ENCODE measurements around the gene BTBD18.
A peak's percentile ranks its signal among the peaks of the same experiment; 100 is the strongest.

BTBD18 gene

GRCh38 chr11:57751676-57752253 lies at the start of gene BTBD18:
Gene BTBD18 (minus strand): TSS chr11:57751819. CDS start chr11:57751188, 631 bp downstream.
- peak within 1 kb of the TSS in 1 of 5 donors; percentile 23 for H3K9ac ChIP-seq (ENCODE audit: low read length in 5 of 5)

GRCh38 chr11:57801183-57801485 lies 49.5 kb upstream of the BTBD18 start:
- Histone ChIP-seq H3K27ac (ENCODE audit: low read depth, low read length) (peak overlapping the region; percentile 16), H3K9me3 (ENCODE audit: control insufficient read depth in 5 of 5, low read length in 5 of 5) (no peaks in the 10 kb centered on the region), H3K4me1 (ENCODE audit: control insufficient read depth in 5 of 5, insufficient read depth in 5 of 5, low read length in 5 of 5) (peaks cover 5 to 55% (median 30%) of the 10 kb centered on the region in 5 donors), H3K27me3 (ENCODE audit: control insufficient read depth in 5 of 5, insufficient read depth in 4 of 5, low read length in 5 of 5) (no peaks in the 10 kb centered on the region), H3K9ac (ENCODE audit: low read length in 5 of 5) (no peak overlapping the region), H3K4me3 (ENCODE audit: low read depth in 1 of 5, low read length in 5 of 5) (no peak overlapping the region), H3K36me3 (ENCODE audit: control insufficient read depth in 5 of 5, insufficient read depth in 5 of 5, low read length in 5 of 5) (peaks cover 23 to 65% (median 56%) of the 10 kb centered on the region in 5 donors)

More at GRCh38 chr11:57751676-57752253, at the start of gene BTBD18:
- Histone ChIP-seq H3K36me3 (ENCODE audit: control insufficient read depth in 5 of 5, insufficient read depth in 5 of 5, low read length in 5 of 5) (peaks cover 0 to 11% (median 2%) of the 10 kb centered on the region in 5 donors), H3K4me3 (ENCODE audit: low read depth in 1 of 5, low read length in 5 of 5) (no peak within 1 kb of the TSS), H3K9me3 (ENCODE audit: control insufficient read depth in 5 of 5, low read length in 5 of 5) (no peaks in the 10 kb centered on the region), H3K27me3 (ENCODE audit: control insufficient read depth in 5 of 5, insufficient read depth in 4 of 5, low read length in 5 of 5) (no peaks in the 10 kb centered on the region), H3K27ac (ENCODE audit: low read depth, low read length) (no peak within 1 kb of the TSS), H3K4me1 (ENCODE audit: control insufficient read depth in 5 of 5, insufficient read depth in 5 of 5, low read length in 5 of 5) (peaks cover 0 to 7% (median 0%) of the 10 kb centered on the region in 5 donors)

GRCh38 chr11:57800444-57801182 lies 49.0 kb upstream of the BTBD18 start:
- peaks cover 26 to 65% (median 56%) of the 10 kb centered on the region in 5 donors for H3K36me3 ChIP-seq (ENCODE audit: control insufficient read depth in 5 of 5, insufficient read depth in 5 of 5, low read length in 5 of 5)
- no peak overlapping the region for H3K9ac ChIP-seq (ENCODE audit: low read length in 5 of 5)
- no peaks in the 10 kb centered on the region for H3K9me3 ChIP-seq (ENCODE audit: control insufficient read depth in 5 of 5, low read length in 5 of 5)
- H3K27me3 ChIP-seq (ENCODE audit: control insufficient read depth in 5 of 5, insufficient read depth in 4 of 5, low read length in 5 of 5) = no peaks in the 10 kb centered on the region
- peak overlapping the region; percentile 16 for H3K27ac ChIP-seq (ENCODE audit: low read depth, low read length)
- no peak overlapping the region for H3K4me3 ChIP-seq (ENCODE audit: low read depth in 1 of 5, low read length in 5 of 5)
- peaks cover 2 to 50% (median 25%) of the 10 kb centered on the region in 5 donors for H3K4me1 ChIP-seq (ENCODE audit: control insufficient read depth in 5 of 5, insufficient read depth in 5 of 5, low read length in 5 of 5)

GRCh38 chr11:57798905-57799559 lies 47.4 kb upstream of the BTBD18 start:
- Histone ChIP-seq H3K9me3 (ENCODE audit: control insufficient read depth in 5 of 5, low read length in 5 of 5) (no peaks in the 10 kb centered on the region), H3K27me3 (ENCODE audit: control insufficient read depth in 5 of 5, insufficient read depth in 4 of 5, low read length in 5 of 5) (no peaks in the 10 kb centered on the region), H3K9ac (ENCODE audit: low read length in 5 of 5) (peak overlapping the region in 3 of 5 donors; percentile 3 to 42 (median 16)), H3K4me1 (ENCODE audit: control insufficient read depth in 5 of 5, insufficient read depth in 5 of 5, low read length in 5 of 5) (peaks cover 2 to 53% (median 27%) of the 10 kb centered on the region in 5 donors), H3K4me3 (ENCODE audit: low read depth in 1 of 5, low read length in 5 of 5) (no peak overlapping the region), H3K27ac (ENCODE audit: low read depth, low read length) (peak overlapping the region; percentile 25), H3K36me3 (ENCODE audit: control insufficient read depth in 5 of 5, insufficient read depth in 5 of 5, low read length in 5 of 5) (peaks cover 19 to 62% (median 49%) of the 10 kb centered on the region in 5 donors)

- Histone ChIP-seq H3K27ac (ENCODE audit: low read depth, low read length) (peak overlapping the region; percentile 76), H3K36me3 (ENCODE audit: control insufficient read depth in 5 of 5, insufficient read depth in 5 of 5, low read length in 5 of 5) (peaks cover 4 to 49% (median 33%) of the 10 kb centered on the region in 5 donors), H3K27me3 (ENCODE audit: control insufficient read depth in 5 of 5, insufficient read depth in 4 of 5, low read length in 5 of 5) (no peaks in the 10 kb centered on the region), H3K4me3 (ENCODE audit: low read depth in 1 of 5, low read length in 5 of 5) (no peak overlapping the region), H3K4me1 (ENCODE audit: control insufficient read depth in 5 of 5, insufficient read depth in 5 of 5, low read length in 5 of 5) (peaks cover 10 to 57% (median 25%) of the 10 kb centered on the region in 5 donors), H3K9me3 (ENCODE audit: control insufficient read depth in 5 of 5, low read length in 5 of 5) (no peaks in the 10 kb centered on the region), H3K9ac (ENCODE audit: low read length in 5 of 5) (peak overlapping the region in 1 of 5 donors; percentile 47)
These were observed 41.9 kb upstream of the BTBD18 start for GRCh38 chr11:57793351-57794115.

GRCh38 chr11:57792870-57793269 lies 41.3 kb upstream of the BTBD18 start:
- H3K27ac ChIP-seq (ENCODE audit: low read depth, low read length) = peak overlapping the region; percentile 76
- peaks cover 10 to 61% (median 32%) of the 10 kb centered on the region in 5 donors for H3K4me1 ChIP-seq (ENCODE audit: control insufficient read depth in 5 of 5, insufficient read depth in 5 of 5, low read length in 5 of 5)
- no peaks in the 10 kb centered on the region for H3K27me3 ChIP-seq (ENCODE audit: control insufficient read depth in 5 of 5, insufficient read depth in 4 of 5, low read length in 5 of 5)
- H3K36me3 ChIP-seq (ENCODE audit: control insufficient read depth in 5 of 5, insufficient read depth in 5 of 5, low read length in 5 of 5) = peaks cover 3 to 45% (median 32%) of the 10 kb centered on the region in 5 donors
- peak overlapping the region in 3 of 5 donors; percentile 27 to 30 (median 29) for H3K4me3 ChIP-seq (ENCODE audit: low read depth in 1 of 5, low read length in 5 of 5)
- no peaks in the 10 kb centered on the region for H3K9me3 ChIP-seq (ENCODE audit: control insufficient read depth in 5 of 5, low read length in 5 of 5)
- H3K9ac ChIP-seq (ENCODE audit: low read length in 5 of 5) = no peak overlapping the region

- Histone ChIP-seq H3K27me3 (ENCODE audit: control insufficient read depth in 5 of 5, insufficient read depth in 4 of 5, low read length in 5 of 5) (no peaks in the 10 kb centered on the region), H3K4me1 (ENCODE audit: control insufficient read depth in 5 of 5, insufficient read depth in 5 of 5, low read length in 5 of 5) (peaks cover 11 to 69% (median 40%) of the 10 kb centered on the region in 5 donors), H3K27ac (ENCODE audit: low read depth, low read length) (peak overlapping the region; percentile 76), H3K9ac (ENCODE audit: low read length in 5 of 5) (peak overlapping the region in 3 of 5 donors; percentile 24 to 38 (median 30)), H3K36me3 (ENCODE audit: control insufficient read depth in 5 of 5, insufficient read depth in 5 of 5, low read length in 5 of 5) (peaks cover 3 to 43% (median 30%) of the 10 kb centered on the region in 5 donors), H3K9me3 (ENCODE audit: control insufficient read depth in 5 of 5, low read length in 5 of 5) (no peaks in the 10 kb centered on the region), H3K4me3 (ENCODE audit: low read depth in 1 of 5, low read length in 5 of 5) (peak overlapping the region in 3 of 5 donors; percentile 17 to 30 (median 29))
These were observed 40.5 kb upstream of the BTBD18 start for GRCh38 chr11:57792060-57792541.

GRCh38 chr11:57791321-57792059 lies 39.9 kb upstream of the BTBD18 start:
- Histone ChIP-seq H3K27me3 (ENCODE audit: control insufficient read depth in 5 of 5, insufficient read depth in 4 of 5, low read length in 5 of 5) (no peaks in the 10 kb centered on the region), H3K4me1 (ENCODE audit: control insufficient read depth in 5 of 5, insufficient read depth in 5 of 5, low read length in 5 of 5) (peaks cover 14 to 72% (median 46%) of the 10 kb centered on the region in 5 donors), H3K27ac (ENCODE audit: low read depth, low read length) (peak overlapping the region; percentile 76), H3K4me3 (ENCODE audit: low read depth in 1 of 5, low read length in 5 of 5) (no peak overlapping the region), H3K9ac (ENCODE audit: low read length in 5 of 5) (no peak overlapping the region), H3K9me3 (ENCODE audit: control insufficient read depth in 5 of 5, low read length in 5 of 5) (no peaks in the 10 kb centered on the region), H3K36me3 (ENCODE audit: control insufficient read depth in 5 of 5, insufficient read depth in 5 of 5, low read length in 5 of 5) (peaks cover 3 to 38% (median 25%) of the 10 kb centered on the region in 5 donors)

- Histone ChIP-seq H3K27ac (ENCODE audit: low read depth, low read length) (no peak overlapping the region), H3K4me3 (ENCODE audit: low read depth in 1 of 5, low read length in 5 of 5) (no peak overlapping the region), H3K9ac (ENCODE audit: low read length in 5 of 5) (no peak overlapping the region), H3K4me1 (ENCODE audit: control insufficient read depth in 5 of 5, insufficient read depth in 5 of 5, low read length in 5 of 5) (peaks cover 14 to 81% (median 42%) of the 10 kb centered on the region in 5 donors), H3K27me3 (ENCODE audit: control insufficient read depth in 5 of 5, insufficient read depth in 4 of 5, low read length in 5 of 5) (no peaks in the 10 kb centered on the region), H3K36me3 (ENCODE audit: control insufficient read depth in 5 of 5, insufficient read depth in 5 of 5, low read length in 5 of 5) (peaks cover 0 to 15% (median 11%) of the 10 kb centered on the region in 5 donors), H3K9me3 (ENCODE audit: control insufficient read depth in 5 of 5, low read length in 5 of 5) (no peaks in the 10 kb centered on the region)
These were observed 37.1 kb upstream of the BTBD18 start for GRCh38 chr11:57788703-57789088.

Measured in subcutaneous abdominal adipose tissue (tissue), 5 donors.